ENCODE data around the gene TSR1. TPM values are rescaled to one million over a fixed set of nuclear protein-coding genes. Genes with fewer than 3 reads are reported as not detected.

The TSR1 gene
- total RNA-seq, 4 donors from 2014 or later = 20.3 to 70.2 (median 46.0) TPM

DNA sequence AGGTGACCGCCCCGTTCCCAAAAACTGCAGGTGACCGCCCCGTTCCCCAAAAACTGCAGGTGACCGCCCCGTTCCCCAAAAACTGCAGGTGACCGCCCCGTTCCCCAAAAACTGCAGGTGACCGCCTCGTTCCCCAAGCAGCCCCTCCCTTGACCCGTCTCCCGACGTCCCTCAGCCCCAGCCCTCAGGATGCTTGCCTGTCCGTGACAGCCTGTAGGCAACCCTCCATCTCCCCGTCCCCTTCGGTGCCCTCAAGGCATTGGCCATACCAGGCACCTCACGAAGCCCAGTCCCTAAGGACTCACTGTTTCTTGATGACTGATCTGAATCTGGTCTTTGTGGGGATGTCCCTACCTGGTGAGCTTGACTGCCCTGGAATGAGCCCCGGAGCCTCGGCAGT is 26.2 kb upstream of the TSR1 start:
- DNase-seq = no peak
- Histone ChIP-seq H3K9me3 (no peaks in the 10 kb centered on the region), H3K4me1 (peaks cover 11 to 37% (median 18%) of the 10 kb centered on the region in 3 donors), H3K4me3 (no peak overlapping the region), H3K27me3 (no peaks in the 10 kb centered on the region), H3K36me3 (peaks cover 8 to 67% (median 17%) of the 10 kb centered on the region in 3 donors), H3K27ac (no peak overlapping the region)
- TF ChIP-seq POLR2A (IDR thresholded peaks at IDR 0.05) = no peak
- TF ChIP-seq CTCF (IDR thresholded peaks at IDR 0.05) = no peak
- intact Hi-C loops (cut with DNase I) = no loop called here
- 93% methylated on average over 7 to 12 of the region's 19 CpGs for WGBS, 2 donors

DNA sequence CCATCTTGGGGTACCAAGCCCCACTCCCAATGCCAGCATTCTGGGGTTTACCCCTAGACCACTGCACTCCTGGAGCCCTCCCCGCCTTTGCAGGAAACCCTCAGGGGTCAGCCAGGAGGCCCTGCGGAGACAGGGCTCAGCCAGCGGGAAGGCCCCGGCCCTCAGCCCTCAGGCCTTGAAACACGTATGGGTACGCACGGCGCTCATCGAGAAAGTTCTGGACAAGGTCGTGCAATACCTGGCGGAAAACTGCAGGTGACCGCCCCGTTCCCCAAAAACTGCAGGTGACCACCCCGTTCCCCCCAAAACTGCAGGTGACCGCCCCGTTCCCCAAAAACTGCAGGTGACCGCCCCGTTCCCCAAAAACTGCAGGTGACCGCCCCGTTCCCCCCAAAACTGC is 25.8 kb upstream of the TSR1 start:
- no peak for DNase-seq
- no peaks in the 10 kb centered on the region for H3K9me3 ChIP-seq
- no peak overlapping the region for H3K27ac ChIP-seq
- intact Hi-C loops (cut with DNase I) = no loop called here
- TF ChIP-seq CTCF (IDR thresholded peaks at IDR 0.05) = no peak
- no peak for TF ChIP-seq POLR2A (IDR thresholded peaks at IDR 0.05)
- peaks cover 11 to 37% (median 18%) of the 10 kb centered on the region in 3 donors for H3K4me1 ChIP-seq
- H3K27me3 ChIP-seq = no peaks in the 10 kb centered on the region
- H3K4me3 ChIP-seq = no peak overlapping the region
- H3K36me3 ChIP-seq = peaks cover 8 to 67% (median 17%) of the 10 kb centered on the region in 3 donors
- WGBS, 2 donors = no CpG with 5 or more reads among the region's 20 CpGs

GRCh38 chr17:2361010-2361760 is 24.9 kb upstream of the TSR1 start:
- intact Hi-C loops (cut with DNase I) = no loop called here
- Histone ChIP-seq H3K36me3 (peaks cover 8 to 59% (median 17%) of the 10 kb centered on the region in 3 donors), H3K9me3 (no peaks in the 10 kb centered on the region), H3K4me1 (peaks cover 11 to 37% (median 18%) of the 10 kb centered on the region in 3 donors), H3K27me3 (no peaks in the 10 kb centered on the region), H3K27ac (no peak overlapping the region), H3K4me3 (no peak overlapping the region)
- TF ChIP-seq CTCF (IDR thresholded peaks at IDR 0.05) = no peak
- 77 to 92% methylated on average over 6 to 20 of the region's 21 CpGs for WGBS, 2 donors
- no peak for DNase-seq

- no peak for DNase-seq
- Histone ChIP-seq H3K4me3 (no peak overlapping the region), H3K4me1 (peaks cover 13 to 28% (median 14%) of the 10 kb centered on the region in 3 donors), H3K27ac (no peak overlapping the region), H3K9me3 (no peaks in the 10 kb centered on the region), H3K36me3 (peaks cover under 1 to 27% (median 4%) of the 10 kb centered on the region in 3 donors), H3K27me3 (no peaks in the 10 kb centered on the region)
- intact Hi-C loops (cut with DNase I) = no loop called here
- TF ChIP-seq CTCF (IDR thresholded peaks at IDR 0.05) (no peak), POLR2A (IDR thresholded peaks at IDR 0.05) (no peak)
- WGBS, 2 donors = 90 to 100% methylated on average over 1 to 7 of the region's 10 CpGs
Measured at GRCh38 chr17:2357931-2358434, 21.7 kb upstream of the TSR1 start.

GRCh38 chr17:2357237-2357636 is 21.0 kb upstream of the TSR1 start:
- Histone ChIP-seq H3K27me3 (no peaks in the 10 kb centered on the region), H3K9me3 (no peaks in the 10 kb centered on the region), H3K27ac (no peak overlapping the region), H3K4me1 (peaks cover 13 to 30% (median 14%) of the 10 kb centered on the region in 3 donors), H3K4me3 (no peak overlapping the region), H3K36me3 (peaks cover 0 to 20% (median 0%) of the 10 kb centered on the region in 3 donors)
- TF ChIP-seq CTCF (IDR thresholded peaks at IDR 0.05) (no peak), POLR2A (IDR thresholded peaks at IDR 0.05) (no peak)
- WGBS, 2 donors = 91 to 95% methylated on average over 4 of the region's 4 CpGs
- no peak for DNase-seq
- intact Hi-C loops (cut with DNase I) = no loop called here

All from esophagus squamous epithelium (tissue), 5 donors.